Bronchial epithelial cell (primary cell): ENCODE data around the gene LARP1. TPM values are rescaled to one million over a fixed set of nuclear protein-coding genes. Genes with fewer than 3 reads are reported as not detected.
"Not testable (repeated sequence)": the region's sequence is repeated elsewhere in the genome, so short reads cannot be mapped to it uniquely, and the experiment has no call there.

Source experiments
- DNase-seq: peaks from one replicate; pipeline ENCODE4 v3.0.0-alpha.2; 2010; ENCODE audit warnings: low read depth
- FAIRE-seq: peaks from 2 replicates; lab custom pipeline; 2011; peaks lifted over from hg19 to GRCh38; lab: Jason Lieb, UNC
- H3K27me3 ChIP-seq: 2 replicates; pipeline ENCODE4 v1.5.1; 2011; ENCODE audit warnings: low read length; ENCODE audit not compliant: control insufficient read depth, insufficient read depth
- H3K36me3 ChIP-seq: 2 replicates; pipeline ENCODE4 v1.5.1; 2011; ENCODE audit warnings: low read length; ENCODE audit not compliant: control insufficient read depth, insufficient read depth
- H3K4me3 ChIP-seq: 2 replicates; pipeline ENCODE4 v1.5.1; 2011; ENCODE audit warnings: mild to moderate bottlenecking, low read depth, low read length, control low read depth
- CTCF ChIP-seq: IDR thresholded peaks from 2 replicates; pipeline ENCODE4 v1.5.1; 2011; ENCODE audit warnings: mild to moderate bottlenecking, moderate library complexity, low read length, control low read depth, inconsistent platforms; ENCODE audit not compliant: insufficient read depth, severe bottlenecking
- total RNA-seq: library from RNA; depleted of rRNA; stranded (reverse); fragments of >200 nt; gene quantifications from 2 replicates; pipeline ENCODE4 v1.2.1, GENCODE V29; 2014

LARP1 gene
- total RNA-seq, 1 donor from 2014 or later, result 42.6 TPM

DNA sequence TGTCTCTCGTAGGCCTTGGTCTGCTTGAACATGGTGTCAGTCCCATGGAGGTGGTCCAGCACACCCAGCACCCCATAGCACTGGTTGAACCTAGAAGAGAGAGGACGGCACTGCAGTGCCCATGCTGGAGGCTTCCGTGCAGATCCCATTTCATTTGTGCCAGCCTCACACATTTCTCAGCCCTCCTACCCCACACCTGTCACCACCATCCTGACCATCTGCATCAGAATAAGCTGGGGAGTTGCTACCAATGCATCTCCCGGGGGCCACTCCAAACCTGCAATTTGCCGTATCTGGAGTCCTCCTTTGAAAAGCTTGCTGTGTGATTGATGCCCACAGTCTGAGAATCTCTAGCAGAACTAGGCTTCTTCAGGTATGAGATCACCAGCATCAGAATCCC is 65.2 kb downstream of the LARP1 start:
- no peak for DNase-seq
- Histone ChIP-seq H3K27me3 (no peaks in the 10 kb centered on the region), H3K4me3 (no peak overlapping the region), H3K36me3 (peaks cover 11% of the 10 kb centered on the region)
- no peak for FAIRE-seq
- TF ChIP-seq CTCF, result no peak

DNA sequence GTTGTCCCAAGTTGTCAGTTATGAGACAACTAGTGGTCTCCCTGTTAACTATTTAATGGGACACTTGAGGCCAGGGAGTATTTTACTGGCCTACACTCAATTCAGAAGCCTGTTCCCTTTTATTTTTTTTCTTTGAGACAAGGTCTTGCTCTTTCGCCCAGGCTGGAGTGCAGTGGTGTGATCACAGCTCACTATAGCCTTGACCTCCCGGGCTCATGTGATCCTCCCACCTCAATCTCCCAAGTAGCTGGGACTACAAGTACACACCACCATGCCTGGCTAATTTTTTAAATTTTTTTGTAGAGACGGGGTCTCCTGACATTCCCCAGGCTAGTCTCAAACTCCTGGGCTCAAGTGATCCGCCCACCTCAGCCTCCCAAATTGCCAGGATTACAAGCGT is 67.7 kb downstream of the LARP1 start:
- not testable (repeated sequence) for FAIRE-seq, DNase-seq, H3K4me3 ChIP-seq, H3K27me3 ChIP-seq, H3K36me3 ChIP-seq

DNA sequence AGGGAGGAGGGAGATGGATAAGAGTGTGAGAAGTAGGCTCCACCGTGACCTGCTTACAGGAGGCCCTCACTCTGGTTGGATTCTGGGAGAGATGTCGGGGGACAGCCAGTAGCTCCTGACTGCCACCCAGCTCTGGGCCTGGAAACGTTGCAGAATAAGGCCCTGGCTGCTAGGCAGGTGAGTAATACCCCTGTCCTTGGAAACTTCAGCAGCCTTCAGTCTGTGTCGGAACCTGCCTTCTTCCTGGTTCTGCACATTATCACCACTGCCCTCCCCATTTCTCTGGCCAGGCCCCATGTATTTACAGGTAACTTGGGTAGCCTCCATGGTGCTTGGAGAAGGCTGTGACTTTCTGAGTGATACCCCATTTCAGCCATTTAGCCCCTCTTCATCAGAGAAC is 68.4 kb downstream of the LARP1 start:
- FAIRE-seq (no peak), DNase-seq (peak; percentile 19)
- no peak overlapping the region for H3K4me3 ChIP-seq
- peaks cover 2% of the 10 kb centered on the region for H3K36me3 ChIP-seq
- H3K27me3 ChIP-seq, result no peaks in the 10 kb centered on the region
- no peak for TF ChIP-seq CTCF

DNA sequence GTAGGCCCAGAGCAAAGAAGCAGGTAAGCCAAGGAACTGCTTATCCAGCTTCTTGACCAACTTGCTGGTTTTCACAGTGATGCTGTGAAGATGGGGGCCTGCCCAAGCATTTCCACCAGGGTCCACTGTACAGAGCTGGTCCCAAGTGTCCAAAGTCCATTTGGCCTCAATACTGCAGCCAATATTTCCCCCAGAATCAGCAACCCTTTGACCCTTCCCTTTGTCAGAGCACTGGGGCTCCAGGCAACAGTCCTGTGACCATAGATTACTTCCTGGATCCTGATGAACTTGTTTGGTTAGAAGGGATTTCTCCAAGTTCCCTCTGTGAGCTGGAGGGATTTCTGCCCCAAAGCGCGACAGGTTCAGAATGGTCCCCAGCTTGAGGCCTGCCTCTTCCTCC is 68.9 kb downstream of the LARP1 start:
- H3K4me3 ChIP-seq, result no peak overlapping the region
- H3K27me3 ChIP-seq, result no peaks in the 10 kb centered on the region
- no peak for TF ChIP-seq CTCF
- FAIRE-seq (no peak), DNase-seq (no peak)
- H3K36me3 ChIP-seq, result no peaks in the 10 kb centered on the region

- Histone ChIP-seq H3K36me3 (no peaks in the 10 kb centered on the region), H3K4me3 (no peak overlapping the region), H3K27me3 (no peaks in the 10 kb centered on the region)
- DNase-seq, result peak; percentile 62
- no peak for TF ChIP-seq CTCF
- no peak for FAIRE-seq
Observed at GRCh38 chr5:154829181-154829588, 74.0 kb downstream of the LARP1 start.

DNA sequence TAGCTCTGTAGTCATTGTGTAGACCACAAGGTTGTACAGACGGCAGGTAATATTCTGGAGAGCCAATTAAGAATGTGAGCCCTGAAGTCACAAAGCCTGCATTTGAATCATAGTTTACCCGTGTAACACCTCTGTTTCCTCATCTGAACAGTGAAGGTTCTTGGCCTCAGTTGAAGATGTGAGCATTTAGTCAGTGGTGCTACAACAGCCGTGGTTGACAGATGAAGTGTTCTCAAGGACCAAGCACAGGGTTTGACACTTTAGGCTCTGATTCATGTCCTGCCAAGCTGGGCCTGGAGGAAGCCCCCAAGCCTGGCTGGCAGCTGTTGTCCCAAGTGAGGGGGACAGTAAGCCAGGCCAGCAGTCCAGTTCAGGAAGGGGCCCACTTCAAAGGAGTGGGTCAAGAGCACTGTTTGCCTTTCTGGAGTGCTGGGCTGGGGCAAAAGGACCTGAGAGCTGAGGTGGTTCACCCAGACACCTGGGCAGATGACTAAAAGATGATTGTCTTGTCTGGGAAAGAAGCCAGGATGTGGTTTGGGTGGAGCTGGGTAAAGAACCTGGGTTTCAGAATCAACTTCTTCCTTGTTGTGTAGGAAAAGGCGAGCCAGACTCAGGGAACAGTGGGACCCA is 74.5 kb downstream of the LARP1 start:
- no peak overlapping the region for H3K4me3 ChIP-seq
- H3K36me3 ChIP-seq, result no peaks in the 10 kb centered on the region
- TF ChIP-seq CTCF, result no peak
- no peaks in the 10 kb centered on the region for H3K27me3 ChIP-seq
- FAIRE-seq, result peak; percentile 23
- DNase-seq, result peak; percentile 98
